HCT116 (cell line): ENCODE data around the gene ADD2. TPM values are rescaled to one million over a fixed set of nuclear protein-coding genes. Genes with fewer than 3 reads are reported as not detected.
"Not testable (repeated sequence)": the region's sequence is repeated elsewhere in the genome, so short reads cannot be mapped to it uniquely, and the experiment has no call there.

ENCODE experiments used
- ATAC-seq: fragments of 200-7000 bp; cut with Tn5 transposase; 2 replicates; pipeline ENCODE4 v1.9.1; 2020; ENCODE audit warnings: mild to moderate bottlenecking, moderate library complexity
- BruUV-seq: library from RNA; stranded (reverse); fragments of 400-500 nt; replicated peaks from 2 replicates; lab custom pipeline; 2021; lab: Mats Ljungman, UMichigan
- CTCF ChIA-PET: fragments of 300-600 bp; sonication (Branson Sonifier 250); formaldehyde crosslinking; loops from one replicate; lab custom pipeline; 2021; ENCODE audit warnings: antibody characterized with exemption; lab: Charles Lee
- POLR2A ChIA-PET: fragments of 300-600, 350-600 bp; sonication (Branson Sonifier 250); formaldehyde crosslinking; loops from one replicate; lab custom pipeline; 2021; ENCODE audit warnings: antibody characterized with exemption; lab: Charles Lee
- RAD21 ChIA-PET, 2 experiments: fragments of 300-600 bp; sonication (Branson Sonifier 250); formaldehyde crosslinking; loops; one replicate each; lab custom pipeline; 2023; ENCODE audit warnings: low total read pairs in 2 of 2; ENCODE audit not compliant: uncharacterized antibody in 2 of 2, unreplicated experiment in 2 of 2, low non-redundant PET in 1 of 2; lab: Charles Lee
- DNase-seq: peaks from one replicate; pipeline ENCODE4 v3.0.0-alpha.2; 2010; ENCODE audit warnings: low read depth, low spot score
- H2AFZ ChIP-seq: fragments of 200-600 bp; shearing (Covaris generic), sonication (generic); 2 replicates; pipeline ENCODE4 v1.6.1; 2017; ENCODE audit warnings: low read depth, mixed run types, mixed read lengths, antibody characterized with exemption, low read length; ENCODE audit not compliant: poor library complexity, severe bottlenecking
- H3K27ac ChIP-seq: 2 replicates; pipeline ENCODE4 v1.5.1; 2012; ENCODE audit warnings: low read depth, low read length
- H3K27me3 ChIP-seq: fragments of 200-600 bp; sonication (generic); 2 replicates; pipeline ENCODE4 v1.6.1; 2016; ENCODE audit warnings: mixed run types, low read length, mixed read lengths; ENCODE audit not compliant: insufficient read depth
- H3K36me3 ChIP-seq, 2 experiments: fragments of 200-500 bp in 1 of 2; fragments of 200-600 bp in 1 of 2; sonication (Bioruptor generic) in 1 of 2; sonication (generic) in 1 of 2; 2 replicates each; pipeline versions ENCODE4 v1.5.1 to v1.6.1; 2014 to 2016; ENCODE audit warnings: low read length in 2 of 2, inconsistent platforms in 1 of 2, mixed read lengths in 1 of 2, mixed run types in 1 of 2; ENCODE audit not compliant: insufficient read depth in 2 of 2, control insufficient read depth in 1 of 2
- H3K4me1 ChIP-seq, 2 experiments: fragments of 200-600 bp in 1 of 2; sonication (generic) in 1 of 2; 2 replicates each; pipeline versions ENCODE4 v1.5.1 to v1.6.1; 2012 to 2017; ENCODE audit warnings: low read length in 2 of 2, inconsistent platforms in 1 of 2, mild to moderate bottlenecking in 1 of 2, mixed read lengths in 1 of 2, mixed run types in 1 of 2, moderate library complexity in 1 of 2; ENCODE audit not compliant: insufficient read depth in 2 of 2, control insufficient read depth in 1 of 2
- H3K4me2 ChIP-seq: fragments of 200-600 bp; sonication (generic); 2 replicates; pipeline ENCODE4 v1.6.1; 2017; ENCODE audit warnings: mixed run types, low read length, mixed read lengths
- H3K4me3 ChIP-seq, 2 experiments: fragments of 200-600 bp in 1 of 2; sonication (generic) in 1 of 2; replicated peaks in 1 of 2; 2 replicates each; pipeline ENCODE4 v1.5.1; 2011 to 2016; ENCODE audit warnings: low read length in 2 of 2, control low read depth in 1 of 2, low read depth in 1 of 2, mild to moderate bottlenecking in 1 of 2, mixed read lengths in 1 of 2, mixed run types in 1 of 2
- H3K79me2 ChIP-seq: fragments of 200-600 bp; sonication (generic); 2 replicates; pipeline ENCODE4 v1.6.1; 2017; ENCODE audit warnings: mild to moderate bottlenecking, mixed run types, low read length, moderate library complexity, mixed read lengths; ENCODE audit not compliant: insufficient read depth
- H3K9ac ChIP-seq: fragments of 200-600 bp; sonication (generic); 2 replicates; pipeline ENCODE4 v1.6.1; 2016; ENCODE audit warnings: low read length, mixed read lengths
- H3K9me2 ChIP-seq: fragments of 200-600 bp; sonication (generic), shearing (Covaris generic); 2 replicates; pipeline ENCODE4 v1.6.1; 2017; ENCODE audit warnings: mixed run types, mild to moderate bottlenecking, moderate library complexity; ENCODE audit not compliant: insufficient read depth
- H3K9me3 ChIP-seq, 2 experiments: fragments of 200-500 bp in 1 of 2; fragments of 200-600 bp in 1 of 2; sonication (Bioruptor generic) in 1 of 2; sonication (generic) in 1 of 2; 2 replicates each; pipeline ENCODE4 v1.6.1; 2014 to 2017; ENCODE audit warnings: low read length in 2 of 2, mixed read lengths in 2 of 2, inconsistent platforms in 1 of 2, low read depth in 1 of 2, mild to moderate bottlenecking in 1 of 2, mixed run types in 1 of 2, moderate library complexity in 1 of 2; ENCODE audit not compliant: control insufficient read depth in 1 of 2, insufficient read depth in 1 of 2
- H4K20me1 ChIP-seq: fragments of 200-600 bp; sonication (generic), shearing (Covaris generic); 2 replicates; pipeline ENCODE4 v1.6.1; 2017; ENCODE audit warnings: mixed run types, mild to moderate bottlenecking, moderate library complexity; ENCODE audit not compliant: insufficient read depth
- CBX3 ChIP-seq: IDR thresholded peaks from 2 replicates; pipeline ENCODE4 v1.6.1; 2012; ENCODE audit warnings: low read depth
- CTCF ChIP-seq, 3 experiments: fragments of 200-600 bp in 1 of 3; sonication (generic) in 1 of 3; IDR thresholded peaks in 2 of 3; conservative IDR thresholded peaks in 1 of 3; 2 replicates each; pipeline ENCODE4 v1.5.1; 2012 to 2017; ENCODE audit warnings: low read depth in 2 of 3, low read length in 2 of 3, antibody characterized with exemption in 1 of 3, borderline replicate concordance in 1 of 3, control low read depth in 1 of 3, mild to moderate bottlenecking in 1 of 3, mixed read lengths in 1 of 3, mixed run types in 1 of 3, moderate library complexity in 1 of 3; ENCODE audit not compliant: insufficient read depth in 1 of 3
- EGR1 ChIP-seq: IDR thresholded peaks from 2 replicates; pipeline ENCODE4 v1.6.1; 2012; ENCODE audit warnings: low read depth
- FOSL1 ChIP-seq: IDR thresholded peaks from 2 replicates; pipeline ENCODE4 v1.6.1; 2012; ENCODE audit warnings: low read depth
- RAD21 ChIP-seq: IDR thresholded peaks from 2 replicates; pipeline ENCODE4 v1.6.1; 2012; ENCODE audit warnings: low read depth, mild to moderate bottlenecking
- SRF ChIP-seq: IDR thresholded peaks from 2 replicates; pipeline ENCODE4 v1.6.1; 2012; ENCODE audit warnings: low read depth
- intact Hi-C: fragments of 100-400 bp; cut with micrococcal nuclease; formaldehyde crosslinking; loops from 2 replicates; pipeline ENCODE4 v1.10.0; 2022
- total RNA-seq: library from RNA; stranded (reverse); gene quantifications from one replicate; pipeline ENCODE4 v1.2.1, GENCODE V29; 2021; ENCODE audit not compliant: unreplicated experiment

ADD2 gene
- total RNA-seq, 1 experiment from 2014 or later: 0.15 TPM

- RAD21 ChIA-PET, H4K20me1 ChIP-seq, H3K9me2 ChIP-seq, H3K27me3 ChIP-seq, H3K9me3 ChIP-seq, H3K36me3 ChIP-seq, H3K27ac ChIP-seq, DNase-seq, BruUV-seq, H3K79me2 ChIP-seq, H3K4me2 ChIP-seq, H3K4me3 ChIP-seq, H3K4me1 ChIP-seq, H3K9ac ChIP-seq, H2AFZ ChIP-seq: not testable (repeated sequence)
- intact Hi-C loops: loop anchor here (1.0 to 5.0 kb wide), 3 partner anchors 130 to 292 kb away; no protein-coding TSS in a partner anchor
- POLR2A ChIA-PET: interaction anchor here (0.7 kb wide), 1 partner anchor 81 kb away, joined by 3 read pairs; no protein-coding TSS in a partner anchor
- CTCF ChIA-PET: interaction anchor here (0.7 to 1.5 kb wide), 4 partner anchors 13 to 331 kb away, joined by 3 to 5 read pairs (median 3); no protein-coding TSS in a partner anchor
- ATAC-seq: peak; percentile 85
- TF ChIP-seq RAD21 (peak; percentile 77), CTCF (IDR thresholded peaks at IDR 0.05 in 2 of 3, conservative IDR thresholded peaks at IDR 0.05 in 1 of 3; ENCODE audit: borderline replicate concordance in 1 of 3, insufficient read depth in 1 of 3, low read depth in 2 of 3, low read length in 2 of 3) (peak; percentile 44 to 58 (median 56); a peak in 5 of 6 replicates)
Measured at GRCh38 chr2:70655211-70655610, 112.8 kb downstream of the ADD2 start.

- Histone ChIP-seq H3K4me2 (no peak overlapping the region), H3K9me3 (no peaks in the 10 kb centered on the region), H3K36me3 (no peaks in the 10 kb centered on the region), H3K27me3 (no peaks in the 10 kb centered on the region), H3K79me2 (no peaks in the 10 kb centered on the region), H3K4me3 (no peak overlapping the region), H3K9ac (no peak overlapping the region), H4K20me1 (no peaks in the 10 kb centered on the region), H2AFZ (no peak overlapping the region), H3K27ac (no peak overlapping the region)
- POLR2A ChIA-PET: no interaction called here
- CTCF ChIA-PET: interaction anchor here (1.8 kb wide), 1 partner anchor 348 kb away, joined by 6 read pairs; no protein-coding TSS in a partner anchor
- RAD21 ChIA-PET: no interaction called here
- intact Hi-C loops: no loop called here
- no peak for DNase-seq
- BruUV-seq: no TSS peak
- no peak for TF ChIP-seq FOSL1
- no peak for TF ChIP-seq SRF
- TF ChIP-seq CBX3: 0 out of 2 replicates have a peak, but pooled peaks have one; percentile 23
- no peak for TF ChIP-seq EGR1
- TF ChIP-seq, all 23 proteins: peak for 1
- Histone ChIP-seq H3K4me1 (no peaks in the 10 kb centered on the region), H3K9me2 (no peaks in the 10 kb centered on the region)
- ATAC-seq: no peak
Measured at GRCh38 chr2:70651727-70652126, 116.3 kb downstream of the ADD2 start.
